IMR-90 (cell line): ENCODE results near the gene RAP2B. TPM values are rescaled to one million over a fixed set of nuclear protein-coding genes. Genes with fewer than 3 reads are reported as not detected.

ENCODE experiments used
- ATAC-seq: fragments of 200-7000 bp; cut with Tn5 transposase; 2 replicates; pipeline ENCODE4 v1.9.1; 2020; ENCODE audit warnings: low read depth, mild to moderate bottlenecking, moderate library complexity
- BruUV-seq: library from RNA; stranded (reverse); fragments of 400-500 nt; replicated peaks from 2 replicates; lab custom pipeline; 2021; lab: Mats Ljungman, UMichigan
- CTCF ChIA-PET: fragments of 300-600 bp; formaldehyde crosslinking; extraction: SDS; loops from one replicate; lab custom pipeline; 2021; ENCODE audit warnings: antibody characterized with exemption; lab: Yijun Ruan, JAX
- POLR2A ChIA-PET: fragments of 300-600 bp; sonication (Branson Sonifier 250); formaldehyde crosslinking; loops from one replicate; lab custom pipeline; 2022; ENCODE audit warnings: antibody characterized with exemption; ENCODE audit not compliant: unreplicated experiment; lab: Charles Lee
- DNase-seq: peaks from one replicate; pipeline ENCODE4 v3.0.0; 2013
- H2AFZ ChIP-seq: replicated peaks from 2 replicates; pipeline ENCODE3; 2013; ENCODE audit warnings: low read length, mild to moderate bottlenecking; ENCODE audit not compliant: poor library complexity
- H2AK5ac ChIP-seq: 2 replicates; pipeline ENCODE4 v1.6.1; 2013; ENCODE audit warnings: low read depth, low read length, inconsistent platforms
- H2AK9ac ChIP-seq: replicated peaks from 2 replicates; pipeline ENCODE3; 2013; ENCODE audit warnings: mild to moderate bottlenecking, low read depth, low read length, moderate library complexity; ENCODE audit not compliant: poor library complexity
- H2BK120ac ChIP-seq: 2 replicates; pipeline ENCODE4 v1.6.1; 2013; ENCODE audit warnings: low read depth, low read length, inconsistent platforms
- H2BK15ac ChIP-seq: 3 replicates; pipeline ENCODE4 v1.6.1; 2013; ENCODE audit warnings: low read depth, low read length, inconsistent platforms
- H2BK20ac ChIP-seq: 2 replicates; pipeline ENCODE4 v1.6.1; 2013; ENCODE audit warnings: low read depth, mild to moderate bottlenecking, inconsistent platforms, low read length, moderate library complexity
- H2BK5ac ChIP-seq: 2 replicates; pipeline ENCODE4 v1.6.1; 2013; ENCODE audit warnings: mild to moderate bottlenecking, low read depth, low read length, inconsistent platforms; ENCODE audit not compliant: poor library complexity, severe bottlenecking
- H3K14ac ChIP-seq: replicated peaks from 2 replicates; pipeline ENCODE4 v1.6.1; 2013; ENCODE audit warnings: low read depth, low read length, inconsistent platforms
- H3K18ac ChIP-seq: 2 replicates; pipeline ENCODE4 v1.6.1; 2013; ENCODE audit warnings: low read depth, low read length, control low read depth
- H3K23ac ChIP-seq: 2 replicates; pipeline ENCODE4 v1.6.1; 2013; ENCODE audit warnings: low read depth, low read length, inconsistent platforms
- H3K27ac ChIP-seq: 2 replicates; pipeline ENCODE4 v1.5.1; 2013; ENCODE audit warnings: mild to moderate bottlenecking, control low read depth, low read length; ENCODE audit not compliant: insufficient read depth
- H3K27me3 ChIP-seq: 2 replicates; pipeline ENCODE4 v1.6.1; 2013; ENCODE audit warnings: low read length; ENCODE audit not compliant: control insufficient read depth, insufficient read depth
- H3K36me3 ChIP-seq: 2 replicates; pipeline ENCODE4 v1.6.1; 2013; ENCODE audit warnings: low read length, mixed read lengths; ENCODE audit not compliant: control insufficient read depth, insufficient read depth
- H3K4ac ChIP-seq: 2 replicates; pipeline ENCODE4 v1.6.1; 2013; ENCODE audit warnings: low read depth, low read length, inconsistent platforms
- H3K4me1 ChIP-seq: 2 replicates; pipeline ENCODE4 v1.6.1; 2013; ENCODE audit warnings: low read length, mixed read lengths; ENCODE audit not compliant: control insufficient read depth, insufficient read depth
- H3K4me2 ChIP-seq: 2 replicates; pipeline ENCODE4 v1.6.1; 2013; ENCODE audit warnings: low read depth, mild to moderate bottlenecking, control low read depth, low read length, moderate library complexity
- H3K4me3 ChIP-seq: 2 replicates; pipeline ENCODE4 v1.5.1; 2013; ENCODE audit warnings: low read depth, mild to moderate bottlenecking, control low read depth, low read length, moderate library complexity; ENCODE audit not compliant: insufficient read depth
- H3K56ac ChIP-seq: 2 replicates; pipeline ENCODE4 v1.6.1; 2013; ENCODE audit warnings: low read length, inconsistent platforms; ENCODE audit not compliant: insufficient read depth; ENCODE audit errors: extremely low read depth
- H3K79me1 ChIP-seq, 2 experiments: 2 replicates each; pipeline ENCODE4 v1.6.1; 2013; ENCODE audit warnings: low read length in 2 of 2, inconsistent platforms in 1 of 2, low read depth in 1 of 2
- H3K9ac ChIP-seq: 2 replicates; pipeline ENCODE4 v1.6.1; 2013; ENCODE audit warnings: low read depth, low read length, control low read depth
- H3K9me1 ChIP-seq: 2 replicates; pipeline ENCODE4 v1.6.1; 2013; ENCODE audit warnings: low read length, inconsistent platforms; ENCODE audit not compliant: insufficient read depth
- H3K9me3 ChIP-seq: 2 replicates; pipeline ENCODE4 v1.6.1; 2013; ENCODE audit warnings: low read length; ENCODE audit not compliant: control insufficient read depth, insufficient read depth
- H4K20me1 ChIP-seq: 2 replicates; pipeline ENCODE4 v1.6.1; 2013; ENCODE audit warnings: low read length, inconsistent platforms; ENCODE audit not compliant: insufficient read depth
- H4K5ac ChIP-seq: 2 replicates; pipeline ENCODE4 v1.6.1; 2013; ENCODE audit warnings: mild to moderate bottlenecking, low read depth, low read length, control low read depth
- H4K8ac ChIP-seq, 2 experiments: 2 replicates each; pipeline ENCODE4 v1.6.1; 2013; ENCODE audit warnings: low read depth in 2 of 2, low read length in 2 of 2, control low read depth in 1 of 2, inconsistent platforms in 1 of 2
- H4K91ac ChIP-seq: 2 replicates; pipeline ENCODE4 v1.6.1; 2013; ENCODE audit warnings: low read depth, low read length, inconsistent platforms; ENCODE audit not compliant: insufficient read depth
- MAFK ChIP-seq: IDR thresholded peaks from 2 replicates; pipeline ENCODE4 v1.6.1; 2012; ENCODE audit warnings: low read depth, low read length, improper control_type of control experiment
- WGBS, 2 experiments: methylation state at CpG; one replicate each; pipeline versions ENCODE4 v1.1.5 to v1.1.7; 2013; ENCODE audit warnings: missing lambda C conversion rate in 2 of 2; ENCODE audit not compliant: insufficient read length in 1 of 2; ENCODE audit errors: extremely low coverage in 2 of 2; 5-methylcytosine and 5-hydroxymethylcytosine counted together
- dilution Hi-C: fragments of 300-500 bp; cut with HindIII; formaldehyde crosslinking; loops from one replicate; pipeline ENCODE4 v1.14.3; 2018; ENCODE audit warnings: low sequenced_read_pairs; ENCODE audit not compliant: unreplicated experiment
- in situ Hi-C: fragments of 300-500 bp; cut with MboI; formaldehyde crosslinking; loops from 3 replicates; pipeline ENCODE4 v1.14.3; 2019; ENCODE audit warnings: low sequenced_read_pairs, inconsistent platforms, mixed read lengths
- intact Hi-C: fragments of 100-400 bp; cut with micrococcal nuclease; formaldehyde crosslinking; loops from 2 replicates; pipeline ENCODE4 v1.10.0; 2022
- polyA plus RNA-seq, 3 experiments: library from polyadenylated mRNA; depleted of rRNA; stranded (reverse); fragments of >200 nt; gene quantifications; 2 replicates each; pipeline ENCODE4 v1.2.3, GENCODE V29; 2012; ENCODE audit warnings: low replicate concordance in 1 of 3
- total RNA-seq: library from RNA; depleted of rRNA; stranded (reverse); fragments of >200 nt; gene quantifications from 2 replicates; pipeline ENCODE4 v1.2.3, GENCODE V29; 2012

The RAP2B gene
- total and polyA plus RNA-seq, 2 of the 4 experiments (the other 2 are of a cell fraction): 6.6 to 12.4 TPM

- WGBS, 2 experiments: no CpG with 5 or more reads among the region's 2 CpGs
- ATAC-seq (no peak), DNase-seq (no peak)
- no peak overlapping the region for H3K23ac ChIP-seq
- dilution Hi-C loops (no loop called here), in situ Hi-C loops (loop anchor here (10.0 to 25.0 kb wide), 3 partner anchors 118 to 596 kb away; no protein-coding TSS in a partner anchor), intact Hi-C loops (loop anchor here (5.0 to 10.0 kb wide), 2 partner anchors 238 to 761 kb away; no protein-coding TSS in a partner anchor)
- H4K20me1 ChIP-seq: peaks cover 36% of the 10 kb centered on the region
- no peak overlapping the region for H3K56ac ChIP-seq
- no peak overlapping the region for H3K4me3 ChIP-seq
- no peak overlapping the region for H2AK5ac ChIP-seq
- H3K9ac ChIP-seq: no peak overlapping the region
- H4K8ac ChIP-seq: no peak overlapping the region
- no peaks in the 10 kb centered on the region for H3K36me3 ChIP-seq
- no peaks in the 10 kb centered on the region for H3K27me3 ChIP-seq
- TF ChIP-seq MAFK: no peak
- H4K91ac ChIP-seq: no peak overlapping the region
- no peaks in the 10 kb centered on the region for H3K9me3 ChIP-seq
- H3K79me1 ChIP-seq: peaks cover 5 to 7% of the 10 kb centered on the region in 2 experiments; a peak in 3 of 4 replicates
- peaks cover 2% of the 10 kb centered on the region; the same call in 1 of the 2 replicates for H3K4me1 ChIP-seq
- CTCF ChIA-PET: no interaction called here
- H2AK9ac ChIP-seq: no peak overlapping the region
- H3K27ac ChIP-seq: no peak overlapping the region
- no peak overlapping the region for H2BK20ac ChIP-seq
- BruUV-seq: no TSS peak
- H2BK15ac ChIP-seq: no peak overlapping the region
- no peak overlapping the region for H3K4ac ChIP-seq
- no peak overlapping the region for H3K18ac ChIP-seq
- no peak overlapping the region for H4K5ac ChIP-seq
- no peak overlapping the region for H2BK5ac ChIP-seq
- POLR2A ChIA-PET: no interaction called here
- H2AFZ ChIP-seq: no peak overlapping the region
- H3K14ac ChIP-seq: no peak overlapping the region
- 0 out of 2 replicates have a peak overlapping the region, but pooled peaks have one; percentile 36 for H3K4me2 ChIP-seq
- H2BK120ac ChIP-seq: no peak overlapping the region
- H3K9me1 ChIP-seq: no peaks in the 10 kb centered on the region
Measured at GRCh38 chr3:153166796-153167195, 4.8 kb downstream of the RAP2B start.
